ENCODE measurements around the gene FMO5.
"Not testable (repeated sequence)": the region's sequence is repeated elsewhere in the genome, so short reads cannot be mapped to it uniquely, and the experiment has no call there.

FMO5 gene

DNA sequence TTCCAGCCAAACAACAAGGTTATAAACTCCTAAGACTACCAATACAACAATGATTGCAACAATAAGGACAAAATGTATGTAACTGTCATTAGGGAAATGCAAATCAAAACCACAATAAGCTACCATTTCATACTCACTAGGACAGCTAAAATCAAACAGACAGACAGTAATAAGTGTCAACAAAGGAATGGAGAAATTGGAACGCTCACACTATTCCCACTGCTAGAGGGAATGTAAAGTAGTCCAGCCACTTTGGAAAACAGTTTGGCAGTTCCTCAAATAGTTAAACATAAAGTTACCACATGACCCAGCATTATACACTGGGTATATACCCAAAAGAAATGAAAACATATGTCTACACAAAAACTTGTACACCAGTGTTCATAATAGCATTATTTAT is 62.1 kb downstream of the FMO5 start:
- H3K4me3 ChIP-seq (ENCODE audit: low read depth, low read length): no peak overlapping the region
- TF ChIP-seq, protein P1, sequence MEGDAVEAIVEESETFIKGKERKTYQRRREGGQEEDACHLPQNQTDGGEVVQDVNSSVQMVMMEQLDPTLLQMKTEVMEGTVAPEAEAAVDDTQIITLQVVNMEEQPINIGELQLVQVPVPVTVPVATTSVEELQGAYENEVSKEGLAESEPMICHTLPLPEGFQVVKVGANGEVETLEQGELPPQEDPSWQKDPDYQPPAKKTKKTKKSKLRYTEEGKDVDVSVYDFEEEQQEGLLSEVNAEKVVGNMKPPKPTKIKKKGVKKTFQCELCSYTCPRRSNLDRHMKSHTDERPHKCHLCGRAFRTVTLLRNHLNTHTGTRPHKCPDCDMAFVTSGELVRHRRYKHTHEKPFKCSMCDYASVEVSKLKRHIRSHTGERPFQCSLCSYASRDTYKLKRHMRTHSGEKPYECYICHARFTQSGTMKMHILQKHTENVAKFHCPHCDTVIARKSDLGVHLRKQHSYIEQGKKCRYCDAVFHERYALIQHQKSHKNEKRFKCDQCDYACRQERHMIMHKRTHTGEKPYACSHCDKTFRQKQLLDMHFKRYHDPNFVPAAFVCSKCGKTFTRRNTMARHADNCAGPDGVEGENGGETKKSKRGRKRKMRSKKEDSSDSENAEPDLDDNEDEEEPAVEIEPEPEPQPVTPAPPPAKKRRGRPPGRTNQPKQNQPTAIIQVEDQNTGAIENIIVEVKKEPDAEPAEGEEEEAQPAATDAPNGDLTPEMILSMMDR (IDR thresholded peaks at IDR 0.05; ENCODE audit: borderline replicate concordance, insufficient read depth, low read depth, low read length): no peak

DNA sequence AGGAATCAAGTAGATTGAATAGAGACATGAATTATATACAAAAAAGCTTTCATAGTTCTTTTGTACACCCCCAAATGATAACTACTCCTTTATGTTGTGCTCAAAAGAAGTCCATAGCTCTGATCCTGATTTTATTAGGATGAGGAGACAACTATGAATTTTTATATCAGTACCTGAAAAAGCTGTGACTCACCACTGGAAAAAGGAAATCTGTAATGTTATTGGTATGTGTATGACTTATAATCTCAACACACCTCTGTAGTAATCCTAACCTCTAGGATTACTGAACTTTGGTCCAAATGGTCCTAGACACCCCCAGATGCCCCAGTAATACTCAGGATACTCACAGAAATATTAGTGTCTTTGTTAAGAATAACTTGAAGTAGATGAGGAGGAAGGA is 63.0 kb downstream of the FMO5 start:
- TF ChIP-seq, protein P1 (IDR thresholded peaks at IDR 0.05; ENCODE audit: borderline replicate concordance, insufficient read depth, low read depth, low read length): no peak
- no peak overlapping the region for H3K4me3 ChIP-seq (ENCODE audit: low read depth, low read length)

DNA sequence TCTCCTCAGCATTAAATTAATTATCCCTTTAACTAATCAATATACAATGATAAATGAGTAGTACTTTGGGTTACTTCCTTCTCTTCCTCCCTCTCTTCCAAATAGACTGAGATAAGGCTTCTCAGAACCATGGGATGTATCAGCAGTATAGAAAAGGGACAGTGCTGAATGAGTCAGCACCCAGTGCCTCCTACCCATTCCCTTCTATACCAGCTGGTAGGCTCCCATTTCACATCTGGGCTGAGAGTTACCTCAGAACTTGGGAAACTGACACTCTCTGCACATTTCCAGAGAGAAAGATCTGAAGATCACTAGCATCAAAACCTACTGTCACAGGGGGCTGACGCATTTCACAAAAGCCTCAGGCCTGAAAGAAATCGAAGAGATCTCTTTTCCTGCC is 68.0 kb downstream of the FMO5 start:
- H3K4me3 ChIP-seq (ENCODE audit: low read depth, low read length): not testable (repeated sequence)

DNA sequence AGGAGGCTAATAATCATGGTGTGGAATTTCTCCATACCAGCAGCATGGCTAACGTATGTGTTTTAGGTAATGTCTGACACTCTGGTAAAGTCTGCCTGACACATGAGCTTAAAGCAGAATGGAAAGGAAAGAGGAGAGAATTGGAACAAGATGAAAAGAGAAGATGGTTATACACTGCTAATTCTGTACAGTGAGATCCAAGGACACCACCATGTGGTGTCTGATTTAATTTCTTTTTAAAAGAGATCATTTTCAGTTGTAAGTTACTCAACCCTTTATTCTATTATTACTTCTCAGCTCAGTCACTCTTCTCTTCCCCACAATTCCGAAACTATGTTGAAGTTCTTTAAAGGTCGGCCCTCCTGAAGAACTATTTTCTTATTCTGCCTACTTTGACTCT is 68.5 kb downstream of the FMO5 start:
- no peak overlapping the region for H3K4me3 ChIP-seq (ENCODE audit: low read depth, low read length)
- TF ChIP-seq, protein P1 (IDR thresholded peaks at IDR 0.05; ENCODE audit: borderline replicate concordance, insufficient read depth, low read depth, low read length): no peak

DNA sequence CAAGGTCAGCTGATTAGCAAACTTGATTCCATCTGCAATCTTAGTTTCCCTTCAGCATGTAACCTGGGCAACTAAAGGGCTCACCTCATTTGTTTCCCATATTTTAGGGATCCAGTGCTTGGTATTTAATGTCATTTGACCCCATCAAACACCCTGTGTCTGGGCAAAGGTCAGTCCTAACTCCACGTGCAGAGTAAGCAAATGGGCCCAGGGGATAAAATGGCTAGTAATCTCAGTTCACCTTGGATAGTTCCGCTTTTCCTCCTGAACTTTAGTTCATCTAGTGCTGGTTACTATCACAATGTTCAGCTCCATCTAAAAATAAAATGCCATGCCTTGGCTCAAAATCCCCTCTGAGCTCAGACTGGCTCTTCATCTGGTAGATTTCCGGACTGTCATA is 72.4 kb downstream of the FMO5 start:
- TF ChIP-seq, protein P1 (IDR thresholded peaks at IDR 0.05; ENCODE audit: borderline replicate concordance, insufficient read depth, low read depth, low read length): no peak
- no peak overlapping the region for H3K4me3 ChIP-seq (ENCODE audit: low read depth, low read length)

DNA sequence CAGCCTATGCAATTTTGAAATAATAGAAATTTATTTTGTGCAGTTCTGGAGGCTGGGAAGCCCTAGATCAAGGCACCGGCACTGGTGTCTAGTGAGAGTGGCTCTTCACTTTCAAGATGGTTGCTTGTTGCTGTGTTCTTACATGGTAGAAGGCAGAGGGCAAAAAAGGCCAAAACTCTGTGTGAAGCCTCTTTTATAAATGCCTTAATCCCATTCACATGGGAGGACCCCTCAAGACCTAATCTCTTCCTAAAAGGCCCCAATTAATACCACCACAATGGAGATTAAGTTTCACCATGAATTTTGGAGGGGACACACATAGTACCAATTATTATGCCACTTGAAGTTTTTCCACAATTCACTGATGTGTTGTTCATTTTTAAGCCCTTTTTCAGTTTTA is 73.9 kb downstream of the FMO5 start:
- TF ChIP-seq, protein P1 (IDR thresholded peaks at IDR 0.05; ENCODE audit: borderline replicate concordance, insufficient read depth, low read depth, low read length): no peak
- no peak overlapping the region for H3K4me3 ChIP-seq (ENCODE audit: low read depth, low read length)

DNA sequence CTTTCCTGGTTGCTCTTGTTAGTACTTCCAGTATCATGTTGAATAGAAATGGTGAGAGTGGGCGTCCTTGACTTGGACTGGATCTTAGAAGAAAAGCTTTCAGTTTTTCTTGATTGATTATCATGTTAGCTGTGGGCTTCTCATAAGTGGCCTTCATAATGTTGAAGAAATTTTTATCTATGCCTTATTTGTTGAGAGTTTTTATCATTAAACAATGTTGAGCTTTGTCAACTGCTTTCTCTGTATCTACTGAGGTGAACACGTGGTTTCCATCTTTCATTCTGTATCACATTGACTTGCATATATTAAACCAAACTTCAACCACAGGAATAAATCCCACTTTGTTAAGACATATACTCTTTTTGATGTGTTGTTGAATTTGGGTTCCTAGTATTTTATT is 82.3 kb downstream of the FMO5 start:
- TF ChIP-seq, protein P1 (IDR thresholded peaks at IDR 0.05; ENCODE audit: borderline replicate concordance, insufficient read depth, low read depth, low read length): no peak
- no peak overlapping the region for H3K4me3 ChIP-seq (ENCODE audit: low read depth, low read length)
